ENCODE data around the gene MACO1. TPM values are rescaled to one million over a fixed set of nuclear protein-coding genes. Genes with fewer than 3 reads are reported as not detected.
"Not testable (repeated sequence)": the region's sequence is repeated elsewhere in the genome, so short reads cannot be mapped to it uniquely, and the experiment has no call there.

MACO1 gene, protein sequence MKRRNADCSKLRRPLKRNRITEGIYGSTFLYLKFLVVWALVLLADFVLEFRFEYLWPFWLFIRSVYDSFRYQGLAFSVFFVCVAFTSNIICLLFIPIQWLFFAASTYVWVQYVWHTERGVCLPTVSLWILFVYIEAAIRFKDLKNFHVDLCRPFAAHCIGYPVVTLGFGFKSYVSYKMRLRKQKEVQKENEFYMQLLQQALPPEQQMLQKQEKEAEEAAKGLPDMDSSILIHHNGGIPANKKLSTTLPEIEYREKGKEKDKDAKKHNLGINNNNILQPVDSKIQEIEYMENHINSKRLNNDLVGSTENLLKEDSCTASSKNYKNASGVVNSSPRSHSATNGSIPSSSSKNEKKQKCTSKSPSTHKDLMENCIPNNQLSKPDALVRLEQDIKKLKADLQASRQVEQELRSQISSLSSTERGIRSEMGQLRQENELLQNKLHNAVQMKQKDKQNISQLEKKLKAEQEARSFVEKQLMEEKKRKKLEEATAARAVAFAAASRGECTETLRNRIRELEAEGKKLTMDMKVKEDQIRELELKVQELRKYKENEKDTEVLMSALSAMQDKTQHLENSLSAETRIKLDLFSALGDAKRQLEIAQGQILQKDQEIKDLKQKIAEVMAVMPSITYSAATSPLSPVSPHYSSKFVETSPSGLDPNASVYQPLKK
- 18.7 TPM for total RNA-seq

DNA sequence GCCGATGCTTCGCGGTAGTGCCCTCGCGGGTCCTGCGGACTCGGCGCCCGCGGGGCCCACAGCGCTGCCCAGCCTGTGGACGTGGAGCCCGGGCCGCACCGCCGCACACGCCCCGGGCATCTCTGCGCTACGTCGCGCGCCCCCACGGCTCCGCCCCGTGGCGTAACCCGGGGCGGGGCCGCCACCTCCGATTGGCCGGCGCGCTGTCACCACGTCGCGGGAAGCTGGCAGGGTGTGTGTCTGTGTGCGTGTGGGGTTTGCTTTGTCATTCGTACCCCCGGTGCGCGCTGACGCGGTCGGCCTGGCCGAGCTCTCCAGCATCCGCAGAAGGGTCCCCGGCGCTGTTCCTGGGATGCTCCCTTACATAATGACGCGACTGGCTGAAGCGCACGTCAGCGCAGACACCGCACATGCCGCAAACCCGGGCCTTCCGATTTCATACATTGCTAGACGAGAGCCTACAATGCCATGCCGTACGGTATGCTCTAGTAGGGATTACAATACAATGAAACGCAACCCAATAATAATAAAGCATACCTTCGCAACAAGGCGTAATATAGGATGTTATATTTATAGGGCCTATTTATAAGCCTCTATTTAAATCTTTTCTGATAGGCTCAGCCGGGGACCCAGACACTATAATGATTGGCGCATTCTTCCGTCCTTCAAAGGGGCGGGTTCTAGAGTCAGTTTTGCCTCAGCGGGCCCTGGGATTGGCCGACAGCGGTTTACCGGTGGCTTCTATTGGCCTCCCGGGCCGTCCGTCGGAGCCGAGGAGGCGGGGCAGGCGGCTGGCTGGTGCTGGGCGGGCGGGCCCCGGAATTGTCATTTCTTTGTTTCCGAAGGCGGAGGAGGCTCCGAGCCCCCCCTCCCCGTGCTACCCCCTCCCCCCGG, at the start of gene MACO1:
MACO1 (plus strand) TSS at position 825 of the 894 bp plus-strand sequence. CDS start 202 bp downstream, outside the sequence.
- DNase-seq = peak; percentile 99

DNA sequence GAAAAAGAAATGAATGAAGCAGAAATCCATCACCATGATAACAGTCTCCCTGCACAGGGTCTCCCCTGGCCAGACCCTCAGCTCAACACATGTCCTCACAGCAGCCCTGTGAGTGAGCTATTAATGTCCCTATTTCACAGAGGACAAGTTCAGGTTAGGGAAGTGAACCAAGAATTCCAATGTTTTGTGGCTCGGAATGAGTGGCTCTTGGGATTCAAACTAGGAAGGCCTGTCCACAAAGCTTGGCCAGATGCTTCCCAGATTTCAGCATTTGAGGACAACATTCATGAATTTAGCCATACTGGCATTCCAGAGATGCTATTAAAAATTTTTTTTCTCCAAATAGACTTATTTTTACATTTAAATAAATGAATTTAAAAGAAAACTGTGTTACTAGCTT, 48.2 kb upstream of the MACO1 start:
- not testable (repeated sequence) for DNase-seq

DNA sequence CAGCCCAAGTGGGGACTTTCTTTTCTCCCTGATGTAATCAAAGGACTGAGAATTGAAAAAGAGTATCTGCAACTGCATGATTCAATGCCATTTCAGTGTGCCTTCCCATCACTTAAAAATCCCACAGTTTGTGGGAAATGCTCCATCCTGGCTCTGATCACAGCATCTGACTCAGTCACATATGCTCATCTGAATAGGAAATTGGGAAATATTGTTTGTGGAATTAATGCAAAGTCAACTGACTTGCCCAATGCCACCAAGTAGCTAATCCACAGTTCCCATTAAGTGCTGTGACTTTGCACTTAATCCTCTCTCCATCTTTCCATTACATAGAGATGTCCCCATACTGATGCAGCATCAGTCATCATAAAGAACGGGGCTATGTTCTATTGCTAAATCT, 47.6 kb upstream of the MACO1 start:
- not testable (repeated sequence) for DNase-seq

DNA sequence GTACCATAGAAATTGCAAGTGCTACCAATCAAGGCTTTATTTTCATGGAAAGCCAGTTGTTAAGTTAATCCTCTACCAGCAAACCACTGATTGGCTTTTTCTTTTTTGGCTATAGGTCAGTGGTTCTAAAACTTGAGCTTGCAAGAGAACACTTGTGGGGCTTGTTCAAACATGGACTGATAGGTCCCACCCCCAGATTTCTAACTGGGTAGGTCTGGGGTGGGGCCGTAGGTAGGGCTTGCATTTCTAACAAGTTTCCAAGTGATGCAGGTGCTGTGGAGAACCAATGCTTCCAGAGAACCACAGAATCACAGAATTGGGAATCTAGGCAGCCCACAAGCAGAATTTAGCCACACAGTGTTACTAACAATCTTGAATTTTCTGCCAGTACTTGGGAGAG, 46.8 kb upstream of the MACO1 start:
- not testable (repeated sequence) for DNase-seq

DNA sequence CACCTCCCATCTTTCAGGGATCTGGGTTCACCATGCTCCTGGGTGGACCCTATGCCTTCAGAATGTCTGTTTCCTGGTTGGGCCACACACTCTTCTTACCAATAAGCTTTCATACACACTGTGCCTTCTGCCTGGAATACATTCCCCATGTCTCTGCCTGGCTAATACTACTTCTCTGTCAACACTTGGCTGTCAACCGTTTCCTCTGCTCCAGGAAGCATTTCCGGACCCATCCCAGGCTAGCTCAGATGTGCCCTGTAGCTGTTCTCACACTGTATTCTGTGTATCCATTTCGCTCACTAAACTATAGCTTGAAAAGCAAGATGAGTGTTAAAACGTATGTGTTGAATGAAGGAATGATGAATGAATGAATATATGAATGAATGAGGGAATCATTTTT, 43.6 kb upstream of the MACO1 start:
- DNase-seq = not testable (repeated sequence)

DNA sequence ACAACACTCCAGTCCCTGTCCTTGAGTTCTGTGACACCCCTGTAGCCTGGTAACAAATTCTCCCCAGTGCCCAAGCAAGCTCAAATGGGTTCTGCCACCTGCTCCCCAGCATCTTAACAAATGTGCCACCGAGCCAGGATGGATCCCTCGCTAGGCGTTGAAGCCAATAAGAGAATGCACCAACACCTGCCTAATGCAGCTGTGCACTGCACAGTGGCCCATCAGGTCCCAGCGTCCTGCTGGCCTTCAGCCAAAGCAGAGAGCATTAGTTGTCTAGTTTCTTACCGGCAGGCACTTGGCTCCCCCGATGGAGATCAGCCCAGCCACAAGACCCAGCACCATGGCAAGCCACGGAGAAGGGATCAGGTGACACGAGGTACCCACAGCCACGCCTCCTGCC, 42.0 kb upstream of the MACO1 start:
- not testable (repeated sequence) for DNase-seq

DNA sequence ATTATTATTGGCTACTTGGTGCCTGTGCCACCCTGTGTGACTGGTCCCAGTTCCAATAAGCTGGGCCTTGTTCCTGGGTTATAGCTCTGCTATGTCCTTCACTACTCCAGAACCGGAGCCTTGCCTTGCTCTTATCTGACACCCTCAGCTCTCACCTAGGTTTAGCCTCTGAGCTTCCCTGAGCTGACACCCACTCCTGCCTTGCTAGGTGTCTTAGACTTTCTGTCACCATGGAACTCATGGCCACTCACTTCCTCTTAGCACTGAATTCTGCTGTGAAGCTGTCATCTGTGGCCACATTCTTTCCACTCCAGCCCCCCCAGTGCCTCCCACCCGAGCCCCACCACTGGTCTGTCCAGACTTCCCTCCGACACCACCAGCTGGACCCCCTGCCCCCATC, 41.0 kb upstream of the MACO1 start:
- DNase-seq = not testable (repeated sequence)

DNA sequence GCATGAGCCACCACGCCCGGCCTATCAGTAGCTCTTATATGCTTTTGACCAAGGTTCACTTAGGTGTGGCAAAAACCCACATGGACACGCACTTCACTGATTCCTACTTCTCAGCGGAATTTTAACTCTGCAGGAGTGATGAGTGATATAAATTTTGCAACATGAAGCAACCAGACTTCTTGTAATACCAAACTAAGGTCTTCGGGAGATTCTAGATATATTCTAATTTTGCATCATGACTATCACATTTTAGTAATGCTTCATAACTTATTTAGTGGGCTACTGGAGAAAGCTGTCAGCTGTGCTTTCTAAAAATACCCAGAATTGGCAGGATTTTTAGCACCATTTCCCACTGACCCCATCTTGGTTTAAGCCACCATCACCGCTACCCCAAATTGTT, 37.9 kb upstream of the MACO1 start:
- DNase-seq = no peak

DNA sequence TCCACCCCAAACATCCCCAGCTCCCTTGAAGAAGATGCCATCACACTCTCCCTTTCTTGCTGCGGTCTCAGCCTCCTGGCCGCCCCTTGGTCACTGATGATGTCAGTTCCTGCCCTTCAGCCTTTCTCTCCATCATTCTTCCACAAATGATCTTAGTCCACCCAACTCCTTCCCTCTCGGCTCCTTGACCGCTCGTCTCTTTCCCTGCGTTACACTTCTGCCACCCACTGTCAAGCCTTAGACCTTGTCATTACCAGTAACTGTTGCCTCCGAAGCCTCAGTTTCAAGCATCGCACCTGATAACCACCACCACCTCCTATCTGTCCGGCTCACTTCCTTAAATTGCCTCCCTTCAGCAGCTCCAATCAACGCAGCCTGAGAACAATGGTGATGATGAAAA, 33.1 kb upstream of the MACO1 start:
- DNase-seq = not testable (repeated sequence)

DNA sequence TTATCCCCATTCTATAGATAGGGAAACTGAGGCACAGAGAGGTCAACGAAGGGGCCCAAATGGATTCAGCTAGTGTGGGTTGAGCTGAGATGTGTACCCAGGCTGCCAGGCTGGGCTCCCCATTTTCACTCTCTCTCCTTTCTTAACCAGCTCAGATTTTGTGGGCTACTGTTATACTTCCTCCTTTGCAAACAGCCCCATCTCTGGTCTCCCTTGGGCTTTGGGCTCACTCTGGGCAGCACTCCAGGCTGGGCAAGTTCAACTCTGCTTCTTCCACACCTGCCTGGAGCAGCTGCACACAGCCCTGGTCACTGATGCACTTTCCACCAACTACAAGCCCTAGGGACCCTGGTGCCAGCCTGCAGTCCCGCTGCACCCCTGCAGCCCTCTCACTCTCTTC, 32.6 kb upstream of the MACO1 start:
- DNase-seq = not testable (repeated sequence)

DNA sequence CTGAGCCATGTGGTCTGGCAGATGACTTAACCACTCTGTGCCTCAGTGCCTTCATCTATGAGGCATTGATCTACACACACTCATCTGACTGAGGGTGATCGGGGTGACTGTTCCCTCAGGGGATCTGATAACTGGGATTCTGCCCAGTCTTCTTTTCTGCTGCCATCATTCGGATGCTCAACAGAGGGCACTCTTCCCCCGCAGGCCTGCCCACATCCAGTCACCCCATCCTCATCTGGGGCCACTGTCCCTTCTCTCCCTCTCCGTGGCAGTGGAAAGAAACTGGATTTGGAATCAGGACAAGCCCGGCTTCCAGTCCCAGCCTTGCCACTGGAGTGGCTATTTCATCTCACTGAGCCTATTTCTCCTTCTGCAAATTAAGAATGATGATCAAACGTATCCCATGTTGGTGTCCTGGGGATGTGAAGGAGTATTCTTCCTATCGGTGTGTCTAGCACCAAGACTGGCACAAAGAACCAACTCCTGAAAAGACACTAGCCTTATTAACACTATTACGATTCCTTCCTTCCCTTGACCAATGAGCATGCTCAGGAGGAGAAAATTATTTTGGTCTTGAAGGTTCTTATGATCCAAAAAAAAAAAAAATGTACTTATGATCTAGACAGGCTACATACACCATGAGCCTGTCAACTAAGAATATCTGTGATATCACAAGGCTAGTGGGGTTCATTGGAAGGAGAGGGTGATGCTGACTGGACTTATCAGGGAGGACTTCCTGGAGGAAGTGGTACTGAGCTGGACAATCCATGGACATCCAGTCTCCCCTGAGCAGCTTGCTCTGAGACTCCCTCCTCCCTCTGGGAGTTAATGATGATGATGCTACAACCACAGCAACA, 27.5 kb upstream of the MACO1 start:
- not testable (repeated sequence) for DNase-seq

DNA sequence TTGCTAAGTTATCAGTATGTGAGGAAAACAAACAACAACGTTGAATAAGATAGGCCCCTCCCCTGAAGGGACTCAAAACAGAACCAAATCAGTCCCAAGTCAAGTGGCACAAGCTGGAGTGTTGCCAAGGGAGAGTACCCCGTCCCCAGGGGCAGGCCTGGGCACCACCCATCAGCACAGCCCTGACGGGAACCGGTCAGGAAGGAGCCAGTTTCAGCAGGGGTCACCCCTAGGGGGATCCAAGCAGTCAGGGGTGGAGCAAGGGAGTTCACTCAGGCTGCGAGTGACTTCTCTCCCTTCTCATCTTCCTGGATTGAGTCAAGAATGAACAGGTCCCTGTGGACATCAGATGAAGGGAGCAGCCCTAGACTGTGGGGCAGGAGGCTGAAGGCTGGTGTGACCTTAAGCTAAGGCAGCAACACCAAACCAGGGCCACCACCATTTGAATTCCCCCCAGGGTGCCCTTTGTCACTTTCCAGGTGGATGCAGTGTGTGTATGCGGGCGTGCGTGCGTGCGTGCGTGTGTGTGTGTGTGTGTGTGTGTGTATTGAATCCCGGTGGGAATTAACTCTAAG, 24.9 kb upstream of the MACO1 start:
- not testable (repeated sequence) for DNase-seq

DNA sequence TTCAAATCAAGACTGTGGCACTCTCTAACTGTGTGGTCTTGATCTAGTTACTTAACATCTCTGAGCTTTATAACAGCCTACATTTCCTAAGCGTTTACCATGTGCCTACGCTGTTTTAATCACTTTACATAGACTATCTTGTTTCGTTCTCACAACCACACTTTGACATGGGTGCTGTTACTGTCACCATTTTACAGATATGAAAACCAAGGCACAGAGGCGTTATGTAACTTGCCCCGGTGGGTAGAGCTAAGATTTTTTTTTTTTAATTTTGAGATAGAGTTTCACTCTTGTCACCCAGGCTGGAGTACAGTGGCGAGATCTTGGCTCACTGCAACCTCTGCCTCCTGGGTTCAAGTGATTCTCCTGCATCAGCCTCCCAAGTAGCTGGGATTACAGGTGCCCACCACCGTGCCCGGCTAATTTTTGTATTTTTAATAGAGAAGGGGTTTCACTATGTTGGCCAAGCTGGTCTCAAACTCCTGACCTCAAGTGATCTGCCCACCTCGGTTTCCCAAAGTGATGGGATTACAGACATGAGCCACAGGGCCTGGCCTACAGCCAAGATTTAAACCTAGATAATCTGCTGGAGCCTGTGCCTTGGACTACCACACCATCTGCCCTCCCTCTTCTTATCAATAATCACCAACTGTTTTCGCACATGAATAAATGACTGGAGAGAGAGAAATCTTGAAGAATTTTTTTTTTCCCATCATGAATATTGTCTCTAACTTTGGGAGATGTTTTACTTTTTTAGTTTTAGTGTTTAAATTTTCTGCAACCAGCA, 20.9 kb upstream of the MACO1 start:
- DNase-seq = not testable (repeated sequence)

DNA sequence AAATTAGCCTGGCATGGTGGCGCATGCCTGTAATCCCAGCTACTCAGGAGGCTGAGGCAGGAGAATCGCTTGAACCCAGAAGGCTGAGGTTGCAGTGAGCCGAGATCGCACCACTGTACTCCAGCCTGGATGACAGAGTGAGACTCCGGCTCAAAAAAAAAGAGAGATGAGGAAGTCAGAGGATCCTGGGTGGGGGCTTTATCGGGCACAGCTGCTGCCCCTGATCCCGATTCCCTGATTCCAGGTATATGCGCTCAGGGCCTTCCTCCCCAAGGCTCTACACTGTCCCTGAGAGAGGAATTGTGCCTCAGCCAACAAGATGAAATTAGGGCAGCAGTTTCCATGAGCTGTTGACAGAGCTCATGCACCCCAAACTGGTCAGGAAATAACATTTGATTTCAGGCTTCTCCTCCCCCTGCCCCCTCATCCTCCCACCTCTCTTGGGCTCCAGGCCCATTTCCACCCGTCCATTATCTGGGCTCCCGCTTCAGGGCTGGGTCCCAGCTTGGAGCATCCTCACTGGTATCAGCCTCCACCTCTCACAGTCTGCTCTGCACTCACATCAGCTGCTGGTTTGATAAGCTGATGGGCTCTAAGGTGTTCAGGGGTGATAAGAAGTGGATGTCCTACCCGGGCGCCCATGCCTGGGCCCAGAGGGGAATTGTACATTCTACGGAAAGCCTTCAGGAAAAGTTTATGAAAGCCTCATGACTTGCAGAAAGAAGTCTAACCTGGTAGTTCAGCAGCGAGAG, 17.6 kb upstream of the MACO1 start:
- not testable (repeated sequence) for DNase-seq

DNA sequence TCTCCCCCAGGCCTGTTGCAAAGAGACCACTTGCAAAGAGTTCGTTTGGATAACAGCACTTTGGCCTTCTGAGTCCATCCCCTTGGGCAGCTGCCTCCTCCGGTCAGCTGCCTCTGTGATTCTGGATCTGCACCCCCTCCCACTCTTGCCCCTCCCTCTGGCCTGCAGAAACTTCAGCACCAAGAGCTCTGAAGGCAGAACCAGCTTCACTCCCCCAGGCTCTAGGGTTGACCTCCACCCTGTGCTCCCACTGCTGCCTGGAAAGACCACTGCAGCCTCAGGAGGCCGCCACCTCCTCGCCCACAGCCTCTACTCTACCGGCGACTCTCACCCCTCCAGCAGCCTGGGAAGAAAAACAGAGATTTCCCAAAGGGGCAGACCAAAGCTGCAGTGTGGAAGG, 16.5 kb upstream of the MACO1 start:
- not testable (repeated sequence) for DNase-seq

DNA sequence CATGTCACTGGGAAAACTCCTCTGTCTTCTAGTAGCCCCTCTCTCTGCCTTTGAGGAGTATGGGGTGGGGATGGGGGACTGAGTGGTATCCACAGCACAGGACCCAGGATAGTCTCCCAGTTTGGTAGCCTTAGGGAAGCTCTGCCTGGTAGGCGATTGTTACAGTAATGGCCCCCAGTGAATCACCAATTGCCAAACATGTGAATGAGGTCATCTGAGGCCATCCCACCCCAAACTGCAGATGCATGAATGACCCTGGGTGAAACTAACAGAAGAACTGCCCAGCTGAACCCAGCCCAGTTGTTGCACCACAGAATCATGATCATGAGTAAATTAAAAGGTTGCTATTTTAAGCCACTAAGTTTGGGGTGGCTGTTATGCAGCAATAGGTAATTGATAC, 16.1 kb upstream of the MACO1 start:
- not testable (repeated sequence) for DNase-seq

DNA sequence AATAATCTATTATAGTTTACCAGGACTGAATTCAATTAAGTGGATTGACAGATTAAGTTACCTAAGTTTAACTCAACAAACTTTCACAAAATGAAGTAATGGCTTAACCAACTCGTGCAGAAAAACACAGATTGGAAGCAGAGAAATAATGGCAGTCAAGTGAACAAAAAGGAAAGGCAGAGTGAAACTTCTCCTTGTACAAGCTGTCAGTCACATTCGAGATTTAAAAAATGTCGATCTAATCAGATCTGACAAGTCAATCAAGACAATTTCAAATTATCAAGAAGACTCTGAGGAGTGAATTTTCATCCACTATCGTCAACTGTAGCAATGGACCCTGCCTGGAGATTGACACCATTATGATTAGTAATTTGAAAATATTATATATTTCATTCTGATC, 13.4 kb upstream of the MACO1 start:
- DNase-seq = not testable (repeated sequence)

DNA sequence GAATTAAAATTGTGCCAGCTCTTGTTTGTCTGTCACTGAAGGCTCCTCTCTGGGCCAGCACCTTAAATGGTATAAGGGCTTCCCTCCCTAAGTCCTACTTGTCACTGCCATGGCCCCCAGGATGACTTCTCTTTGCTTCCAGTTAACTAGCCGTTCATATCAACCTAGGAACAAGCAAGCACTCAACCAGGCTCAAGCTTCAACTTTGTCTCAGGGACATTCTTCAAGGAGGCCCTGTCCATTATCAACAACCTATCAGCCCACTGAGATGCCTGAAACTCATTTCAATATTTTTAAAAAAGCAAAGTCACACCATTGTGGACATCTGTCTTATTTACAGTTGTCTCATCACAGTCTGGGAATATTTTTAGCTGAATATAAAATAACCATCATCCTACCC, 11.4 kb upstream of the MACO1 start:
- not testable (repeated sequence) for DNase-seq

DNA sequence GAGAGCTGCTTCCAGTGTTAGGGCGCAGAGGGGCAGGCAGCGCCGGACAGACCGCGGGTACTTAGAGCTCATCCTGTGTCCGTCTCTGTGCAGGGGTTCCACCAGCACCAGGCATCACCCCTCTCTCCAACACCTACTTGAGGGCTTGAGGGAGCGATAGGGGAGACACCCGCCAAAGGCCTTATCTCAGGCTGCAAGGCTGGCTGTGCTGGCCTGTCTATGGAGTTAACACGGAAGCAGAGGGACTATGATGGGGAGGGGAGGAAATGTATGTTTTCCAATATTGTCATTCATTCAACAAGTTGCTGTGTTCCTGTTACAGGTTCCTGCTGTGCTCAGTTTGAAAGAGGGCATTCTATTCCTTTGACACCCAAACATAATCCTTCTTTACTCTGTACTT, 10.0 kb upstream of the MACO1 start, which contains the start of gene RHCE:
RHCE (minus strand) TSS at position 111 of the 400 bp plus-strand sequence; CDS start at position 72, 39 bp downstream.
- not testable (repeated sequence) for DNase-seq

All from tongue (tissue), 2 donors.